K562 (cell line): ENCODE data around the gene RING1. TPM values are rescaled to one million over a fixed set of nuclear protein-coding genes. Genes with fewer than 3 reads are reported as not detected.

Experiments used
- ATAC-seq: fragments of 200-7000 bp; cut with Tn5 transposase; 3 replicates; pipeline ENCODE4 v1.9.1; 2020; ENCODE audit warnings: moderate library complexity
- BruUV-seq: library from RNA; stranded (reverse); fragments of 400-500 nt; replicated peaks from 2 replicates; lab custom pipeline; 2021; lab: Mats Ljungman, UMichigan
- CTCF ChIA-PET: fragments of 300-600 bp; formaldehyde crosslinking; extraction: SDS; loops from one replicate; lab custom pipeline; 2021; ENCODE audit warnings: low intra/inter-chr PET ratio; lab: Yijun Ruan, JAX
- POLR2A ChIA-PET: fragments of 300-600, 350-650 bp; sonication (Branson Sonifier 250); formaldehyde crosslinking; extraction: SDS; loops from one replicate; lab custom pipeline; 2021; ENCODE audit warnings: antibody characterized with exemption, inconsistent platforms; lab: Yijun Ruan, JAX
- DNase-seq, 4 experiments: peaks; one replicate each; pipeline versions ENCODE4 v3.0.0 to v3.0.0-alpha.2; 2011 to 2018; ENCODE audit warnings: low spot score in 3 of 4, mixed read lengths in 3 of 4; ENCODE audit errors: extremely low read depth in 1 of 4
- FAIRE-seq: peaks from 2 replicates; lab custom pipeline; 2011; peaks lifted over from hg19 to GRCh38; lab: Jason Lieb, UNC
- H2AFZ ChIP-seq: 2 replicates; pipeline ENCODE4 v1.6.0; 2011; ENCODE audit warnings: low read depth, low read length, control low read depth, inconsistent platforms
- H3K27ac ChIP-seq: fragments of 200-600 bp; 3 replicates; pipeline ENCODE4 v1.8.0; 2011; ENCODE audit warnings: low read depth, mild to moderate bottlenecking, control low read depth, inconsistent platforms, low read length, moderate library complexity, mixed read lengths; ENCODE audit errors: extremely low read depth
- H3K27me3 ChIP-seq, 2 experiments: fragments of 300-600 bp in 1 of 2; 2 replicates in 1 of 2; 3 replicates in 1 of 2; pipeline versions ENCODE4 v1.6.0 to v1.8.0; 2011; ENCODE audit warnings: inconsistent platforms in 2 of 2, low read length in 2 of 2, mild to moderate bottlenecking in 1 of 2, mixed read lengths in 1 of 2, moderate library complexity in 1 of 2; ENCODE audit not compliant: control insufficient read depth in 2 of 2, insufficient read depth in 2 of 2
- H3K36me3 ChIP-seq: fragments of 300-600 bp; 3 replicates; pipeline ENCODE4 v1.8.0; 2011; ENCODE audit warnings: mild to moderate bottlenecking, low read length, inconsistent platforms; ENCODE audit not compliant: control insufficient read depth, insufficient read depth
- H3K4me1 ChIP-seq, 2 experiments: fragments of 200-600 bp in 1 of 2; replicated peaks in 1 of 2; 2 replicates in 1 of 2; 3 replicates in 1 of 2; pipeline versions ENCODE4 v1.5.1 to v1.8.0; 2011; ENCODE audit warnings: inconsistent platforms in 2 of 2, low read length in 2 of 2, mild to moderate bottlenecking in 1 of 2, mixed read lengths in 1 of 2, moderate library complexity in 1 of 2; ENCODE audit not compliant: control insufficient read depth in 2 of 2, insufficient read depth in 2 of 2
- H3K4me2 ChIP-seq: 2 replicates; pipeline ENCODE4 v1.6.1; 2011; ENCODE audit warnings: low read length, control low read depth, inconsistent platforms, mixed read lengths; ENCODE audit not compliant: insufficient read depth
- H3K4me3 ChIP-seq: fragments of 200-600 bp; sonication (generic), shearing (Covaris generic); 2 replicates; pipeline ENCODE4 v1.5.1; 2016; ENCODE audit warnings: control low read depth, inconsistent platforms
- H3K79me2 ChIP-seq: fragments of 200-600 bp; 3 replicates; pipeline ENCODE4 v1.8.0; 2011; ENCODE audit warnings: low read length, inconsistent platforms; ENCODE audit not compliant: control insufficient read depth, insufficient read depth
- H3K9ac ChIP-seq, 2 experiments: 2 replicates each; pipeline versions ENCODE4 v1.6.0 to v1.6.1; 2011; ENCODE audit warnings: low read depth in 2 of 2, low read length in 2 of 2, control low read depth in 1 of 2, inconsistent platforms in 1 of 2, mild to moderate bottlenecking in 1 of 2, mixed read lengths in 1 of 2; ENCODE audit not compliant: insufficient read depth in 1 of 2
- H3K9me1 ChIP-seq: one replicate; pipeline ENCODE4 v1.6.0; 2011; ENCODE audit warnings: inconsistent platforms, mild to moderate bottlenecking, low read length, moderate library complexity; ENCODE audit not compliant: control insufficient read depth, insufficient read depth
- H3K9me3 ChIP-seq: replicated peaks from 2 replicates; pipeline ENCODE4 v1.5.1; 2011; ENCODE audit warnings: low read depth, low read length, inconsistent platforms; ENCODE audit not compliant: control insufficient read depth, insufficient read depth
- H4K20me1 ChIP-seq: replicated peaks from 2 replicates; pipeline ENCODE4 v1.6.1; 2011; ENCODE audit warnings: low read length, inconsistent platforms, mixed read lengths; ENCODE audit not compliant: control insufficient read depth, insufficient read depth
- CHD7 ChIP-seq: fragments of 200-600 bp; sonication (generic); IDR thresholded peaks from one replicate; pipeline ENCODE4 v1.6.1; 2012; ENCODE audit warnings: mild to moderate bottlenecking, low read depth, low read length, inconsistent platforms
- COPS2 ChIP-seq: fragments of 450-650 bp; conservative IDR thresholded peaks from 2 replicates; pipeline ENCODE4 v1.6.1; 2016; ENCODE audit warnings: mild to moderate bottlenecking, moderate library complexity
- E2F1 ChIP-seq: sonication (generic); formaldehyde crosslinking; IDR thresholded peaks from 2 replicates; pipeline ENCODE4 v1.8.1; 2023; ENCODE audit warnings: mild to moderate bottlenecking, missing genetic modification reagents, moderate library complexity
- FOXK2 ChIP-seq, 2 experiments: fragments of 450-650 bp; IDR thresholded peaks in 1 of 2; conservative IDR thresholded peaks in 1 of 2; 2 replicates each; pipeline ENCODE4 v1.6.1; 2016; ENCODE audit warnings: low read depth in 2 of 2, mild to moderate bottlenecking in 1 of 2
- FUS ChIP-seq: fragments of 200-400 bp; formaldehyde crosslinking; optimal IDR thresholded peaks from 2 replicates; pipeline ENCODE3; 2017; ENCODE audit warnings: low read depth, low read length
- SMARCE1 ChIP-seq: fragments of 450-650 bp; IDR thresholded peaks from 2 replicates; pipeline ENCODE4 v1.7.1; 2016; ENCODE audit warnings: mild to moderate bottlenecking
- SREBF2 ChIP-seq: sonication (generic); formaldehyde crosslinking; IDR thresholded peaks from 2 replicates; pipeline ENCODE4 v1.4.0; 2020; ENCODE audit warnings: mild to moderate bottlenecking, missing genetic modification reagents
- ZNF695 ChIP-seq: fragments of 450-650 bp; formaldehyde crosslinking; IDR thresholded peaks from 2 replicates; pipeline ENCODE4 v1.4.0; 2020; ENCODE audit warnings: mild to moderate bottlenecking, moderate library complexity
- ZNF707 ChIP-seq: fragments of 250-450 bp; sonication (Bioruptor Pico); conservative IDR thresholded peaks from 2 replicates; pipeline ENCODE4 v1.8.0; 2022; ENCODE audit warnings: inconsistent platforms, mild to moderate bottlenecking, moderate library complexity
- ZZZ3 ChIP-seq: fragments of 450-650 bp; IDR thresholded peaks from 2 replicates; pipeline ENCODE4 v1.6.1; 2016; ENCODE audit warnings: antibody characterized with exemption, mild to moderate bottlenecking, moderate library complexity
- WGBS: fragments of 100-300 bp; shearing (Covaris generic); methylation state at CpG from one replicate; pipeline ENCODE4 v1.1.6; 2016; ENCODE audit warnings: low coverage, mixed read lengths; ENCODE audit not compliant: insufficient coverage; ENCODE audit errors: missing lambda C conversion rate; 5-methylcytosine and 5-hydroxymethylcytosine counted together
- in situ Hi-C: fragments of 300-500 bp; cut with MboI; formaldehyde crosslinking; loops from 4 replicates; pipeline ENCODE4 v1.15.0; 2018; ENCODE audit warnings: inconsistent platforms, mixed read lengths
- intact Hi-C: fragments of 100-400 bp; cut with micrococcal nuclease; formaldehyde crosslinking; loops from 2 replicates; pipeline ENCODE4 v1.14.2; 2022
- polyA plus RNA-seq, 8 experiments: library from polyadenylated mRNA; depleted of rRNA in 4 of 8; stranded (reverse) in 5 of 8; unstranded in 3 of 8; fragments of >200 nt; fragmentation: Nextera tagmentation in 2 of 8; fragmentation: Illumina TruSeq in 1 of 8; extraction: Ambion mirVana in 2 of 8; extraction: Trizol in 1 of 8; gene quantifications; 2 replicates each; pipeline versions ENCODE4 v1.2.1 to v1.2.3, GENCODE V29; 2011 to 2014; ENCODE audit warnings: inconsistent platforms in 1 of 8, missing spikeins in 1 of 8
- total RNA-seq, 7 experiments: library from RNA; depleted of rRNA in 6 of 7; stranded (reverse); fragments of >200 nt in 6 of 7; fragmentation: Illumina TruSeq in 2 of 7; extraction: Trizol in 2 of 7; gene quantifications; 2 replicates each; pipeline versions ENCODE4 v1.2.1 to v1.2.3, GENCODE V29; 2011 to 2021; ENCODE audit warnings: low replicate concordance in 1 of 7

The RING1 gene
- total and polyA plus RNA-seq, 9 of the 15 experiments (the other 6 are each of a cell fraction or from before 2014, with no cell fraction given): 4.2 to 59.1 (median 36.9) TPM

GRCh38 chr6:33166363-33166762, 41.9 kb upstream of the RING1 start (continued):
- TF ChIP-seq ZNF695 (CRISPR knock-in tag) (no peak), COPS2 (no peak), SREBF2 (CRISPR knock-in tag) (no peak), E2F1 (no peak)

- Histone ChIP-seq H3K4me3 (no peak overlapping the region), H3K79me2 (no peaks in the 10 kb centered on the region), H4K20me1 (peaks cover 4% of the 10 kb centered on the region; the same call in 1 of the 2 replicates), H3K4me1 (peaks cover 4 to 22% of the 10 kb centered on the region in 2 experiments; a peak in 3 of 5 replicates), H3K36me3 (no peaks in the 10 kb centered on the region), H3K9me3 (no peaks in the 10 kb centered on the region), H3K4me2 (no peak overlapping the region), H2AFZ (no peak overlapping the region), H3K9ac (no peak overlapping the region), H3K27me3 (peaks cover 5 to 43% of the 10 kb centered on the region in 2 experiments; a peak in 3 of 5 replicates), H3K9me1 (no peaks in the 10 kb centered on the region), H3K27ac (no peak overlapping the region)
- no peak for DNase-seq
- WGBS: 0% methylated on average over 6 of the region's 7 CpGs
- intact Hi-C loops (no loop called here), in situ Hi-C loops (no loop called here)
- ChIA-PET POLR2A (no interaction called here), CTCF (no interaction called here)
- no peak for FAIRE-seq
- no TSS peak for BruUV-seq
- no peak for ATAC-seq
- no peak for TF ChIP-seq FUS
- TF ChIP-seq FOXK2 (conservative IDR thresholded peaks at IDR 0.05 in 1 of 2, IDR thresholded peaks at IDR 0.05 in 1 of 2; ENCODE audit: low read depth in 2 of 2): no peak
- TF ChIP-seq ZZZ3: no peak
- TF ChIP-seq SMARCE1: no peak
- TF ChIP-seq CHD7: no peak
- no peak for TF ChIP-seq ZNF707 (CRISPR knock-in tag)
Measured at GRCh38 chr6:33166811-33167210, 41.5 kb upstream of the RING1 start.
